ENCODE data around the gene SLC25A21. TPM values are rescaled to one million over a fixed set of nuclear protein-coding genes. Genes with fewer than 3 reads are reported as not detected.

Gene SLC25A21
- total RNA-seq, 1 experiment from 2014 or later, result 2.1 TPM

- DNase-seq (ENCODE audit: low read depth, low spot score), result no peak
- CTCF ChIA-PET, result no interaction called here
- intact Hi-C loops (cut with micrococcal nuclease; ENCODE audit: unreplicated experiment), result no loop called here
These were observed 240.6 kb downstream of the SLC25A21 start for GRCh38 chr14:36931791-36932190.

GRCh38 chr14:36928432-36928831 lies 244.0 kb downstream of the SLC25A21 start:
- no peak for ATAC-seq
- no peaks in the 10 kb centered on the region for H3K9me3 ChIP-seq (ENCODE audit: control insufficient read depth, insufficient read depth, low read depth, low read length)
- H3K4me3 ChIP-seq (ENCODE audit: low read depth in 2 of 2, low read length in 2 of 2), result no peak overlapping the region
- no peak overlapping the region for H3K27ac ChIP-seq (ENCODE audit: low read length)
- no peaks in the 10 kb centered on the region for H3K36me3 ChIP-seq (ENCODE audit: control insufficient read depth, insufficient read depth, low read length)
- no peaks in the 10 kb centered on the region for H3K4me1 ChIP-seq (ENCODE audit: control insufficient read depth, insufficient read depth, low read length)
- ChIA-PET POLR2A (no interaction called here), CTCF (no interaction called here)
- intact Hi-C loops (cut with micrococcal nuclease; ENCODE audit: unreplicated experiment), result no loop called here
- no peak for TF ChIP-seq SIN3A (IDR thresholded peaks at IDR 0.05; ENCODE audit: borderline replicate concordance, insufficient read depth, low read depth, low read length)
- TF ChIP-seq REST (IDR thresholded peaks at IDR 0.05; ENCODE audit: insufficient read depth in 1 of 2, low read depth in 2 of 2, low read length in 1 of 2), result no peak
- TF ChIP-seq CTCF (IDR thresholded peaks at IDR 0.05), result no peak
- no peak for TF ChIP-seq POLR2AphosphoS5 (IDR thresholded peaks at IDR 0.05; ENCODE audit: low read depth, low read length)
- TF ChIP-seq TCF7L2 (IDR thresholded peaks at IDR 0.05; ENCODE audit: low read depth, low read length), result no peak
- in situ Hi-C loops (cut with HindIII; ENCODE audit: low pct_unique_long_range_greater_than_20kb, low sequenced_read_pairs), result no loop called here
- no peaks in the 10 kb centered on the region; the same call in 1 of the 2 replicates for H3K27me3 ChIP-seq (ENCODE audit: control insufficient read depth, insufficient read depth, low read length)
- DNase-seq (ENCODE audit: low read depth, low spot score), result no peak
- BruUV-seq (replicated peaks), result no TSS peak

More at GRCh38 chr14:36931791-36932190, 240.6 kb downstream of the SLC25A21 start:
- Histone ChIP-seq H3K4me3 (ENCODE audit: low read depth in 2 of 2, low read length in 2 of 2) (no peak overlapping the region), H3K9me3 (ENCODE audit: control insufficient read depth, insufficient read depth, low read depth, low read length) (no peaks in the 10 kb centered on the region), H3K36me3 (ENCODE audit: control insufficient read depth, insufficient read depth, low read length) (no peaks in the 10 kb centered on the region), H3K27ac (ENCODE audit: low read length) (no peak overlapping the region), H3K27me3 (ENCODE audit: control insufficient read depth, insufficient read depth, low read length) (no peaks in the 10 kb centered on the region; the same call in 1 of the 2 replicates), H3K4me1 (ENCODE audit: control insufficient read depth, insufficient read depth, low read length) (no peaks in the 10 kb centered on the region)
- no peak for ATAC-seq
- BruUV-seq (replicated peaks), result no TSS peak
- TF ChIP-seq CTCF (IDR thresholded peaks at IDR 0.05) (no peak), POLR2AphosphoS5 (IDR thresholded peaks at IDR 0.05; ENCODE audit: low read depth, low read length) (no peak), SIN3A (IDR thresholded peaks at IDR 0.05; ENCODE audit: borderline replicate concordance, insufficient read depth, low read depth, low read length) (no peak), REST (IDR thresholded peaks at IDR 0.05; ENCODE audit: insufficient read depth in 1 of 2, low read depth in 2 of 2, low read length in 1 of 2) (no peak), TCF7L2 (IDR thresholded peaks at IDR 0.05; ENCODE audit: low read depth, low read length) (no peak)
- POLR2A ChIA-PET, result no interaction called here
- in situ Hi-C loops (cut with HindIII; ENCODE audit: low pct_unique_long_range_greater_than_20kb, low sequenced_read_pairs), result no loop called here
